ENCODE measurements around the gene GPR35.

DNA sequence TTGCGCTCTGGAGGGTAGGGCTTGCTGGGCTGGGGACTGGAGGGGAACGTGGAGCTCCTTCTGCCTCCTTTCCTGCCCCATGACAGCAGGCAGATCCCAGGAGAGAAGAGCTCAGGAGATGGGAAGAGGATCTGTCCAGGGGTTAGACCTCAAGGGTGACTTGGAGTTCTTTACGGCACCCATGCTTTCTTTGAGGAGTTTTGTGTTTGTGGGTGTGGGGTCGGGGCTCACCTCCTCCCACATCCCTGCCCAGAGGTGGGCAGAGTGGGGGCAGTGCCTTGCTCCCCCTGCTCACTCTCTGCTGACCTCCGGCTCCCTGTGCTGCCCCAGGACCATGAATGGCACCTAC is 4.3 kb downstream of the GPR35 start:
- TF ChIP-seq, protein P1, sequence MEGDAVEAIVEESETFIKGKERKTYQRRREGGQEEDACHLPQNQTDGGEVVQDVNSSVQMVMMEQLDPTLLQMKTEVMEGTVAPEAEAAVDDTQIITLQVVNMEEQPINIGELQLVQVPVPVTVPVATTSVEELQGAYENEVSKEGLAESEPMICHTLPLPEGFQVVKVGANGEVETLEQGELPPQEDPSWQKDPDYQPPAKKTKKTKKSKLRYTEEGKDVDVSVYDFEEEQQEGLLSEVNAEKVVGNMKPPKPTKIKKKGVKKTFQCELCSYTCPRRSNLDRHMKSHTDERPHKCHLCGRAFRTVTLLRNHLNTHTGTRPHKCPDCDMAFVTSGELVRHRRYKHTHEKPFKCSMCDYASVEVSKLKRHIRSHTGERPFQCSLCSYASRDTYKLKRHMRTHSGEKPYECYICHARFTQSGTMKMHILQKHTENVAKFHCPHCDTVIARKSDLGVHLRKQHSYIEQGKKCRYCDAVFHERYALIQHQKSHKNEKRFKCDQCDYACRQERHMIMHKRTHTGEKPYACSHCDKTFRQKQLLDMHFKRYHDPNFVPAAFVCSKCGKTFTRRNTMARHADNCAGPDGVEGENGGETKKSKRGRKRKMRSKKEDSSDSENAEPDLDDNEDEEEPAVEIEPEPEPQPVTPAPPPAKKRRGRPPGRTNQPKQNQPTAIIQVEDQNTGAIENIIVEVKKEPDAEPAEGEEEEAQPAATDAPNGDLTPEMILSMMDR (IDR thresholded peaks at IDR 0.05; ENCODE audit: insufficient read depth, low read length), result no peak
- TF ChIP-seq, protein P2, sequence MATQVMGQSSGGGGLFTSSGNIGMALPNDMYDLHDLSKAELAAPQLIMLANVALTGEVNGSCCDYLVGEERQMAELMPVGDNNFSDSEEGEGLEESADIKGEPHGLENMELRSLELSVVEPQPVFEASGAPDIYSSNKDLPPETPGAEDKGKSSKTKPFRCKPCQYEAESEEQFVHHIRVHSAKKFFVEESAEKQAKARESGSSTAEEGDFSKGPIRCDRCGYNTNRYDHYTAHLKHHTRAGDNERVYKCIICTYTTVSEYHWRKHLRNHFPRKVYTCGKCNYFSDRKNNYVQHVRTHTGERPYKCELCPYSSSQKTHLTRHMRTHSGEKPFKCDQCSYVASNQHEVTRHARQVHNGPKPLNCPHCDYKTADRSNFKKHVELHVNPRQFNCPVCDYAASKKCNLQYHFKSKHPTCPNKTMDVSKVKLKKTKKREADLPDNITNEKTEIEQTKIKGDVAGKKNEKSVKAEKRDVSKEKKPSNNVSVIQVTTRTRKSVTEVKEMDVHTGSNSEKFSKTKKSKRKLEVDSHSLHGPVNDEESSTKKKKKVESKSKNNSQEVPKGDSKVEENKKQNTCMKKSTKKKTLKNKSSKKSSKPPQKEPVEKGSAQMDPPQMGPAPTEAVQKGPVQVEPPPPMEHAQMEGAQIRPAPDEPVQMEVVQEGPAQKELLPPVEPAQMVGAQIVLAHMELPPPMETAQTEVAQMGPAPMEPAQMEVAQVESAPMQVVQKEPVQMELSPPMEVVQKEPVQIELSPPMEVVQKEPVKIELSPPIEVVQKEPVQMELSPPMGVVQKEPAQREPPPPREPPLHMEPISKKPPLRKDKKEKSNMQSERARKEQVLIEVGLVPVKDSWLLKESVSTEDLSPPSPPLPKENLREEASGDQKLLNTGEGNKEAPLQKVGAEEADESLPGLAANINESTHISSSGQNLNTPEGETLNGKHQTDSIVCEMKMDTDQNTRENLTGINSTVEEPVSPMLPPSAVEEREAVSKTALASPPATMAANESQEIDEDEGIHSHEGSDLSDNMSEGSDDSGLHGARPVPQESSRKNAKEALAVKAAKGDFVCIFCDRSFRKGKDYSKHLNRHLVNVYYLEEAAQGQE (IDR thresholded peaks at IDR 0.05; ENCODE audit: insufficient replicate concordance, low read depth), result no peak

All from HL-60 (cell line).